WTC11 (cell line): ENCODE data around the gene PPP1R9A.

Source experiments
- ATF3 ChIP-seq: sonication (generic); formaldehyde crosslinking; conservative IDR thresholded peaks from 2 replicates; pipeline ENCODE4 v1.8.1; 2022; ENCODE audit warnings: mild to moderate bottlenecking, missing genetic modification reagents
- CREB1 ChIP-seq: sonication (generic); formaldehyde crosslinking; IDR thresholded peaks from 2 replicates; pipeline ENCODE4 v1.8.0; 2023; ENCODE audit warnings: mild to moderate bottlenecking, missing genetic modification reagents
- CREM ChIP-seq: sonication (generic); formaldehyde crosslinking; IDR thresholded peaks from 2 replicates; pipeline ENCODE4 v1.8.1; 2022; ENCODE audit warnings: mild to moderate bottlenecking, missing genetic modification reagents, moderate library complexity
- FOXJ3 ChIP-seq: sonication (generic); formaldehyde crosslinking; IDR thresholded peaks from 2 replicates; pipeline ENCODE4 v1.9.0; 2021; ENCODE audit warnings: missing genetic modification reagents, mild to moderate bottlenecking, borderline replicate concordance
- JUN ChIP-seq: sonication (generic); formaldehyde crosslinking; IDR thresholded peaks from 2 replicates; pipeline ENCODE4 v1.8.0; 2023; ENCODE audit warnings: mild to moderate bottlenecking, missing genetic modification reagents
- MAX ChIP-seq: sonication (generic); formaldehyde crosslinking; IDR thresholded peaks from 2 replicates; pipeline ENCODE4 v1.8.0; 2022; ENCODE audit warnings: mild to moderate bottlenecking, missing genetic modification reagents
- MXD4 ChIP-seq: fragments of 250-450 bp; sonication (Bioruptor Pico); IDR thresholded peaks from 2 replicates; pipeline ENCODE4 v1.8.0; 2021; ENCODE audit warnings: mild to moderate bottlenecking, moderate library complexity, borderline replicate concordance
- NFYB ChIP-seq: sonication (generic); formaldehyde crosslinking; conservative IDR thresholded peaks from 2 replicates; pipeline ENCODE4 v1.8.0; 2022; ENCODE audit warnings: low read depth, missing genetic modification reagents
- NR1H2 ChIP-seq: sonication (generic); formaldehyde crosslinking; IDR thresholded peaks from 2 replicates; pipeline ENCODE4 v1.9.0; 2021; ENCODE audit warnings: mild to moderate bottlenecking, moderate library complexity, missing genetic modification reagents
- SMAD3 ChIP-seq: sonication (generic); formaldehyde crosslinking; IDR thresholded peaks from 2 replicates; pipeline ENCODE4 v1.8.0; 2022; ENCODE audit warnings: missing genetic modification reagents, mild to moderate bottlenecking, borderline replicate concordance
- TF ChIP-seq, protein P1 (sequence below): fragments of 200-600 bp; IDR thresholded peaks from 2 replicates; pipeline ENCODE4 v1.8.0; 2022; ENCODE audit warnings: antibody characterized with exemption
- TF ChIP-seq, protein P2 (sequence below): sonication (generic); formaldehyde crosslinking; IDR thresholded peaks from 2 replicates; pipeline ENCODE4 v1.8.1; 2023; ENCODE audit warnings: mild to moderate bottlenecking, missing genetic modification reagents, moderate library complexity
- TF ChIP-seq, protein P3 (sequence below): sonication (generic); formaldehyde crosslinking; IDR thresholded peaks from 2 replicates; pipeline ENCODE4 v1.8.1; 2022; ENCODE audit warnings: mild to moderate bottlenecking, moderate library complexity, missing genetic modification reagents
- TF ChIP-seq, protein P4 (sequence below): sonication (generic); formaldehyde crosslinking; IDR thresholded peaks from 2 replicates; pipeline ENCODE4 v1.8.1; 2023; ENCODE audit warnings: mild to moderate bottlenecking, missing genetic modification reagents

DNA sequence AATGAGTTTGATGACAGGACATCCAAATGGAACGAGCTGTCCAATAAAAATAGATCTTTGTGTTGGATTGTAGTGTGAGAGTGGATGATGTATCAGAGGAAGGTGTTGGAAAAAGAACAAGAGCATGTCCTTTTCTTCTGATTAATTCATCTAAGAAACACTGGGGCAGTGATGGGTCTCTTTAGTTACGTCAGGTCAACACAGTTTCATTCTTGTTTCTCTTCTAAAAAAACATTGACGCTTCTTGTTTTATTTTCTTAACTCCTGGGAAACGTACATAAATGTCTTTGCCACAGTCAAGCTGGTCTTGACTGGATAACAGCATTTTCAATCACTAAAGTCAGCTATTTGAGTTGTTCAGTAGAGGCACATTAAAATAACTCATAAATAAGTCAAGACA lies 67.0 kb downstream of the PPP1R9A start:
- TF ChIP-seq JUN (CRISPR knock-in tag) (no peak), MAX (no peak), FOXJ3 (CRISPR knock-in tag) (no peak), ATF3 (CRISPR knock-in tag) (no peak), NFYB (no peak), NR1H2 (CRISPR knock-in tag) (no peak), SMAD3 (CRISPR knock-in tag) (no peak), MXD4 (CRISPR knock-in tag) (no peak), CREM (no peak), CREB1 (no peak)
- TF ChIP-seq, protein P1, sequence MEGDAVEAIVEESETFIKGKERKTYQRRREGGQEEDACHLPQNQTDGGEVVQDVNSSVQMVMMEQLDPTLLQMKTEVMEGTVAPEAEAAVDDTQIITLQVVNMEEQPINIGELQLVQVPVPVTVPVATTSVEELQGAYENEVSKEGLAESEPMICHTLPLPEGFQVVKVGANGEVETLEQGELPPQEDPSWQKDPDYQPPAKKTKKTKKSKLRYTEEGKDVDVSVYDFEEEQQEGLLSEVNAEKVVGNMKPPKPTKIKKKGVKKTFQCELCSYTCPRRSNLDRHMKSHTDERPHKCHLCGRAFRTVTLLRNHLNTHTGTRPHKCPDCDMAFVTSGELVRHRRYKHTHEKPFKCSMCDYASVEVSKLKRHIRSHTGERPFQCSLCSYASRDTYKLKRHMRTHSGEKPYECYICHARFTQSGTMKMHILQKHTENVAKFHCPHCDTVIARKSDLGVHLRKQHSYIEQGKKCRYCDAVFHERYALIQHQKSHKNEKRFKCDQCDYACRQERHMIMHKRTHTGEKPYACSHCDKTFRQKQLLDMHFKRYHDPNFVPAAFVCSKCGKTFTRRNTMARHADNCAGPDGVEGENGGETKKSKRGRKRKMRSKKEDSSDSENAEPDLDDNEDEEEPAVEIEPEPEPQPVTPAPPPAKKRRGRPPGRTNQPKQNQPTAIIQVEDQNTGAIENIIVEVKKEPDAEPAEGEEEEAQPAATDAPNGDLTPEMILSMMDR = no peak
- TF ChIP-seq, protein P2, sequence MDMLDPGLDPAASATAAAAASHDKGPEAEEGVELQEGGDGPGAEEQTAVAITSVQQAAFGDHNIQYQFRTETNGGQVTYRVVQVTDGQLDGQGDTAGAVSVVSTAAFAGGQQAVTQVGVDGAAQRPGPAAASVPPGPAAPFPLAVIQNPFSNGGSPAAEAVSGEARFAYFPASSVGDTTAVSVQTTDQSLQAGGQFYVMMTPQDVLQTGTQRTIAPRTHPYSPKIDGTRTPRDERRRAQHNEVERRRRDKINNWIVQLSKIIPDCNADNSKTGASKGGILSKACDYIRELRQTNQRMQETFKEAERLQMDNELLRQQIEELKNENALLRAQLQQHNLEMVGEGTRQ (CRISPR knock-in tag) = no peak
- TF ChIP-seq, protein P3, sequence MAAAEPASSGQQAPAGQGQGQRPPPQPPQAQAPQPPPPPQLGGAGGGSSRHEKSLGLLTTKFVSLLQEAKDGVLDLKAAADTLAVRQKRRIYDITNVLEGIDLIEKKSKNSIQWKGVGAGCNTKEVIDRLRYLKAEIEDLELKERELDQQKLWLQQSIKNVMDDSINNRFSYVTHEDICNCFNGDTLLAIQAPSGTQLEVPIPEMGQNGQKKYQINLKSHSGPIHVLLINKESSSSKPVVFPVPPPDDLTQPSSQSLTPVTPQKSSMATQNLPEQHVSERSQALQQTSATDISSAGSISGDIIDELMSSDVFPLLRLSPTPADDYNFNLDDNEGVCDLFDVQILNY (CRISPR knock-in tag) = no peak
- TF ChIP-seq, protein P4, sequence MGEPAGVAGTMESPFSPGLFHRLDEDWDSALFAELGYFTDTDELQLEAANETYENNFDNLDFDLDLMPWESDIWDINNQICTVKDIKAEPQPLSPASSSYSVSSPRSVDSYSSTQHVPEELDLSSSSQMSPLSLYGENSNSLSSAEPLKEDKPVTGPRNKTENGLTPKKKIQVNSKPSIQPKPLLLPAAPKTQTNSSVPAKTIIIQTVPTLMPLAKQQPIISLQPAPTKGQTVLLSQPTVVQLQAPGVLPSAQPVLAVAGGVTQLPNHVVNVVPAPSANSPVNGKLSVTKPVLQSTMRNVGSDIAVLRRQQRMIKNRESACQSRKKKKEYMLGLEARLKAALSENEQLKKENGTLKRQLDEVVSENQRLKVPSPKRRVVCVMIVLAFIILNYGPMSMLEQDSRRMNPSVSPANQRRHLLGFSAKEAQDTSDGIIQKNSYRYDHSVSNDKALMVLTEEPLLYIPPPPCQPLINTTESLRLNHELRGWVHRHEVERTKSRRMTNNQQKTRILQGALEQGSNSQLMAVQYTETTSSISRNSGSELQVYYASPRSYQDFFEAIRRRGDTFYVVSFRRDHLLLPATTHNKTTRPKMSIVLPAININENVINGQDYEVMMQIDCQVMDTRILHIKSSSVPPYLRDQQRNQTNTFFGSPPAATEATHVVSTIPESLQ (CRISPR knock-in tag) = no peak
